ENCODE results near the gene IFNA10.

DNA sequence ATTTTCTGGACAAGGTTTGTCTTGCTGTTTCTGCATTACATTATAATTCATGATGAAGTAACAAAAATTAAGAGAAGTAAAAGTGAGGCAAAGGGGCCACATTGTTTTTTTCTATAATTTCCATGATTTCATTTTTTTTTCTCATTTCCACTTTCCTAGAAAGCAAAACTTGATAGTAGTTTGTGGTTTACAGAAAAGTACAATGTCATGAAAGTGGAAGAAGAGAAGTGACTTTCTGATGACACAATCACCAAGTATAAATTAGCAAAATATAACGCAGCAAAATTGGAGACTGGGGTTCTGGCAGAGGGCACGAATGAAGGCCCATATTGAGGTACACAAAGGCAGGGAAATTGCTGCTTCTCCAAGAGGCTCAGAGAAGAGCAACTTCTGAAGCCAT lies 37.9 kb upstream of the IFNA10 start:
- no peak for TF ChIP-seq POLR2A (IDR thresholded peaks at IDR 0.05; ENCODE audit: low read depth, low read length)
- TF ChIP-seq TAF1 (IDR thresholded peaks at IDR 0.05; ENCODE audit: low read depth, low read length): no peak

Measured in GM12891 (cell line).